A673 (cell line): ENCODE data around the gene PAK1.

Source experiments
- EZH2 ChIP-seq: fragments of 200-600 bp; sonication (generic); IDR thresholded peaks from 2 replicates; pipeline ENCODE4 v1.6.1; 2017; ENCODE audit warnings: borderline replicate concordance, low read depth, mild to moderate bottlenecking, mixed read lengths, antibody characterized with exemption, low read length; ENCODE audit not compliant: poor library complexity, severe bottlenecking
- TF ChIP-seq, protein P1 (sequence below): fragments of 300-800, 200-600 bp; sonication (generic); conservative IDR thresholded peaks from 2 replicates; pipeline ENCODE4 v1.5.1; 2017; ENCODE audit warnings: low read depth, mild to moderate bottlenecking, antibody characterized with exemption, low read length, moderate library complexity, mixed read lengths

DNA sequence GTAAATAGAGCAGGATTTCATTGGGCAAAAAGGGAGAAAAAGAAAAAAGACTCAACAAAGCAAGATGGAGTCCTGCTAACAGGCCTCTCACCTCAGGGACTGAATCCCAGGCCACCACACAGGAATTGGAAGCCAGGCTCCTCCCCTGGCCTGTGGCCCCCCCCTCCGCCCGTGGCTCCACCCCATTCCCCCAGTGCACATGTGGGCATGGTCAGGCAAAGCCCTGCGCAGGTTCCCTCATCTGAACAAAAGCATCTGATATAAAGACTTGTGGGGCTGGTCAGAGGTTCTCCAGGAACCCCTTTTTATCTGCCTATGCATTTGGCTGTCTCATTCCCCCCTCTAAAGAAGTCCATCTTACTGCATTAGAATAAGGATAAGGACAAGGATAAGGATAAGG, 46.0 kb upstream of the PAK1 start:
- TF ChIP-seq, protein P1, sequence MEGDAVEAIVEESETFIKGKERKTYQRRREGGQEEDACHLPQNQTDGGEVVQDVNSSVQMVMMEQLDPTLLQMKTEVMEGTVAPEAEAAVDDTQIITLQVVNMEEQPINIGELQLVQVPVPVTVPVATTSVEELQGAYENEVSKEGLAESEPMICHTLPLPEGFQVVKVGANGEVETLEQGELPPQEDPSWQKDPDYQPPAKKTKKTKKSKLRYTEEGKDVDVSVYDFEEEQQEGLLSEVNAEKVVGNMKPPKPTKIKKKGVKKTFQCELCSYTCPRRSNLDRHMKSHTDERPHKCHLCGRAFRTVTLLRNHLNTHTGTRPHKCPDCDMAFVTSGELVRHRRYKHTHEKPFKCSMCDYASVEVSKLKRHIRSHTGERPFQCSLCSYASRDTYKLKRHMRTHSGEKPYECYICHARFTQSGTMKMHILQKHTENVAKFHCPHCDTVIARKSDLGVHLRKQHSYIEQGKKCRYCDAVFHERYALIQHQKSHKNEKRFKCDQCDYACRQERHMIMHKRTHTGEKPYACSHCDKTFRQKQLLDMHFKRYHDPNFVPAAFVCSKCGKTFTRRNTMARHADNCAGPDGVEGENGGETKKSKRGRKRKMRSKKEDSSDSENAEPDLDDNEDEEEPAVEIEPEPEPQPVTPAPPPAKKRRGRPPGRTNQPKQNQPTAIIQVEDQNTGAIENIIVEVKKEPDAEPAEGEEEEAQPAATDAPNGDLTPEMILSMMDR, result no peak
- no peak for TF ChIP-seq EZH2
